HG02759 (cell line): ENCODE measurements around the gene SLC22A1.
A peak's percentile ranks its signal among the peaks of the same experiment; 100 is the strongest.

ENCODE experiments used
- ATAC-seq: cut with Tn5 transposase; IDR thresholded peaks from one replicate; pipeline ENCODE4 v1.9.1; 2021; ENCODE audit warnings: mild to moderate bottlenecking, moderate library complexity; ENCODE audit not compliant: unreplicated experiment

Gene SLC22A1

DNA sequence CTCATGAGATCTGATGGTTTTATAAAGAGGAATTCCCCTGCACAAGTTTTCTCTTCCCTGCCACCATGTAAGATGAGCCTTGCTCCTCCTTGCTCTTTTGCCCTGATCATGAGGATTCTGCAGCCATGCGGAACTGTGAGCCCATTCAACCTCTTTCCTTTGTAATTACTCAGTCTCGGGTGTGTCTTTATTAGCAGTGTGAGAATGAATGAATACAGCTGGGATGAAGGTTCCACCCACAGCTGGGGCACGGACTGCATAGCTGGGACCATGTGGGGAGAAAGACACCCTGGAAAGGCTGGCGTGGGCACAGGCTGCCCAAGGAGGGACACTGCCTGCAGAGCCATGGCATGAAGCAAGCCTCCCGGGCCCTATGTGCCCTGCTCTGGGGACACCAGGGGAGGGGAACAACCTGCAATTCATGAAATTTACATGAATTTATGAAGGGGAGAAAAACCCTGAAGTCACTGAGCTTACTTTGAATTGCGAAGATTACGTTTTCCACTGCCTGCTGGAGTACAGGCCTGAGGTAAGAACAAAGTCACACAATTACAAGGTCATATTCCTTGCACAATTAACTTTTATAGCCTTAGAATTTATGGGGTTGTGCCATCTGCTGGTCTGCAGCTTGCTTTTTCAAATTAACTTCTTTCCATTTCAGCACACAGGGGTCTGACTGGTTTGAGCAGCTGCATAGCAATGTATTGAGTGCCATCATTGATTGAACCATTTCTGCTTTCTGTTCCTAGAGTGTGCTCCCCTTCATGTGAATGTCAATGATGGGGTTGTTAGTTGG lies 46.2 kb downstream of the SLC22A1 start:
- no peak for ATAC-seq

DNA sequence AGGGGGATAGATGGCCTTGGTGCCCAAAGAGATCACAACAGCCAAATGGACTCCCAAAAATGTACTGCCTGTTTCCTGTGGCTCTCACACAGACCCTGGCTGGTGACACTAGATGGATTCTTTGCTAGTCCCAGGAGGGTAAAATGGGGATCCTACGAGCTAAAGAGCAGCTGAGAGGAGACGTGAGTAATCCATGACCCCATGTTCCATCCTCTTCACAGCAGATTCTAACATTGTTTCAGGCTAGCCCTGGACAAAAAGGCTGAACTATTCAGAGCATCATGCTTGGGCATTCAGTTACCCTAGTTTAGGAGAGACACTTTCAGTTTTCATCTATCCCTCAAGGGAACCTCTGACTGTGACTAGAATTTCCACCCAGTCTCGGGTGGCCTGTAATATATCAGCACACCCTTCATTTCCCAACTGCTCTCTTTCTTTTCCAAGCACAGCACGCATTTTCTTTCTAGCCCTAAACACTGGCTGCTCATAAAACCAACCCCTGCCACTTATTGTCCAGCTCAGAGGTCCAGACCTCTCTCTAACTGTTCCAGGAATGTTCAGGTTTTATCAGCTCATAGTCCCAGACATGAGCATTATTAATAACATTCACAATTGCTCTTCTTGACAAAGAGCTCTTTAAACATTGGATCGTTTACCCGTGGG lies 48.5 kb downstream of the SLC22A1 start:
- no peak for ATAC-seq

DNA sequence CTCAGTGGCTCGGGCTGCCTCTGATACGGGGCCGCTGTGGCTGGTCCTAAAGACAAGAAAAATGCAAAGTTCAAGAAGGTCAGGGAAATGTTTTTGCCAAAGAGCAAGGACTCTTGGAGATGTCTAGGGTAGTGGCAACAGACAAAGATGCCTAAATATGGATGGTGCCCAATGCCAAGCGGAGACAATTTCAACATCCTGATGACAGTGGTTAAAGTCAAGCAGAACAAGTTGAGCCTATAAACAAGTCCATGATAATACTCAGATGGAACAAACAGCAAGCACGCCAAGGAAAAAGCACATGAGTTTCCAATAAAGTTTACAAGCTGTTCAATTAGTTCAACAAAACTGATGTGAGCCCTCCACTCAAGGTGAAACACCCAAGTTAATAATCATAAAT lies 51.1 kb downstream of the SLC22A1 start:
- ATAC-seq: no peak

DNA sequence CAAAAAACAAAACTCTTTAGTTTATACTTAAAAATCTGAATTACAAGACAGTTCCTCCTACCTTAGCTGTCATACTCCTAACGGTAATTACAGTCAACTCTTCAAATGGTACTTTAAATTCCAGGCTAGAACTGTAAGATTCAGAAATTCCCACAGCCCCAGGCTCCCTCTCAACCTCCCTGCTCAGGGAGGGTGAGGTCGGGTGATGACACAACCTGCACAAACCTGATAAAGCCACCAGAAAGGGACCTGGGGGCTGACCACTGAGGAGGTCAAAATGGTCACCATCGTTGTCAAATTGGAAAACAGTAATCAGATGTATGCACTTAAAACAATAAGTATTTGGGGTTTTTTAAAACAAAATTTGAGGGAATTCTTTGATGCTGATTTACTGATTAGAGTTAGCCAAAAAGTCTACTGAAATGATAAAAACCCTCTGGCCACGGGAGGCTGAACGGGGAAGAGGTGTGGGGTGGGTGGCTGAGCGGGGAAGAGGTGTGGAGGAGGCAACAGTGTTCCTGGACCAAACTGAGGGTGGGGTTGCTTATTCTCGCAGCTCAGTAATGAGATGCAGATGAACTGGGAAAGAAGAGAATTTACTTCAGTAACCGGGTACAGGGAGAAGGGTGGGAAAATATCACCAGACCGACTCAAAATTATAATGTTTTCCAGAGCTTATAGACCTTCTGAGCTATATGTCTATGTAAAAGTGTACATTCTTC lies 52.4 kb downstream of the SLC22A1 start:
- no peak for ATAC-seq

DNA sequence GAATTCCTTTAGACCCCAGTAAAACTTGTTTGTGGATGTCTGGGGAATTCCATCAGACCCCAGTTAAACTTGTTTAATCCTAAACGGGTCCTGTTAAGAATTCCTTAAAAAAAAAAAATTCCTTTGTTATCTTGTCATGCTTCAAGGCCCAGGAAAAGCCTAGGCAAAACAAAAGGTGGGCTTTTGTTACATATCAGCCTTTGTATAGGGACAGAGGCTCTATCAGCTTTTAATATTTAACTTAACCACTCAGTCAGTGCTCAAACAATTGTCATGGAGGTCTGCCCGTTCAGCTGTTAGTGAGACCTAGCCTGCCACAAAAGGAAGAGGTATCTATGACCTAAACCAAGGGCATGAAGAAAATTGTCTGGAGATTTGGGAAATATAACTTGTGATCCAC lies 53.1 kb downstream of the SLC22A1 start:
- ATAC-seq: no peak

DNA sequence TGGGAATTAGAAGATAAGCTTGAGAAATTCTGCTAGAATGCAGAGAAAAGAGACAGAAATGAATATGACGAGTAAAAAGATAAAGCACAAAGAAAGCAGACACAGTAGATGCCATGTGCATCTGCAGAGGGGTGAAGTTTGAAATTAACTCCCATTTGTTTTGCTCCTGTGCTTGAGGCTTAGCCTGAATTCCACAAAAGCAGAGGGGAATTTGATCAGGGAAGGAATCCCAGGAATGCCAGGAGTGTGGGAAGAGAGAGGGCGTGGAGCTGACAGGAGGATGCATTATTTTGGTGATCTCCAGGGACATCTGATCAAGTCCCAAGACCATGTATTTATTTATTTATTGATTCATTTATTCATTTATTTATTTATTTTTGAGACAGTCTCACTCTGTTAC lies 55.6 kb downstream of the SLC22A1 start:
- ATAC-seq: no peak

DNA sequence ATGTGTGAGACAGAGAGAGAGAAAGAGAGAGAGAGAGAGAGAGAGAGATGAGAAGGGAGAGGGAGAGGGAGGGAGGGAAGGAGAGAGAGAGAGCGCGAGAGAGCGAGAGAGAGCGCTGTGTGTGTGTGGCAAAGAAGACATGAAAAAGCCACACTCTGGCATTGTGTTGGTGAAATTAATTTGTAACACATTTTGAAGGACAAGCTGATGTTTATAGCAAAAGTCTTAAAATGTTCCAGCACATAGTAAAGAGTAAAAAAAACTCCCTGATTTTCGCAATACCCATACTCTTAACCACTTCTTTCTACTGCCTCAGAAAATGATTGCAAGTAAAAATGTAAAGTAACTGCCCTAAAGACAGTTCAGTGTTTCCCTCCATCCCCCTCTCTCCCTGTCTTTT lies 56.7 kb downstream of the SLC22A1 start:
- no peak for ATAC-seq

DNA sequence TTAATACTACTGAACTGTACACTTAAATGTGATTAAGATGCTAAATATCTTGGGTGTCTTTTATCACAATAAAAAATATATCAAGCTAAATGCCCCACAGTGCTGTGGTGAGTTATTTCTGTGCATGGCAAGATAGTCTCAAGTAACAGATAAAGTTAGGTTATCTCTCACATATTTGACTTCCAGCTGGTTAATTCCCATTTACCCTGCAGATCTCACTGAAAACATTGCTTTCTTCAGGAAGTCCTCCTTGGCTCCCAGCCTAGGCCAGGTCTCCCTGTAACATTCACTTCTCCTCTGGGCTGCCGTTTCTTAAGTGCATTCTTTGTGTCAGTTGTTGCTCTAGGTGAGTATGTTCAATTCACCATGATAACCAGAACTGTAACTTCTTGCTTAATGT lies 59.1 kb downstream of the SLC22A1 start:
- ATAC-seq: no peak

DNA sequence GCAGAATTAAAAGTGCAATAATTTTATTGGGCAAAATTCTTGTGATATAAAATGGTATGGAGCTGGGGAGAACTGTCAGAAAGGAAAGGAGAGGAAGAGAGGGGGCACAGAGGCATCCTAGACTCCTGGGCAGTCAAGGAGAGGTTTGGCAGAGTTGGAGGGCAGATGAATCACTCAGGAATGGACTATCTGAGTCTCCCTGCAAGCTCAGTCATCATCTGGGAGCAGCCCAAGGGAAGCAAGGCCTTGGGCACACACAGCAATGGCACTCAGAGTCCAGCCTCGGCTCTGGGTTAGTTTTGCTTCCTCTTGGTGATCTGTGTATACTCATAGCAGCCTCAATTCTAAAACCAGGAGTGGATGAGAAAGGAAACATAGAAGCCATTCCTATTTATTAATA lies 67.2 kb downstream of the SLC22A1 start:
- ATAC-seq: no peak

DNA sequence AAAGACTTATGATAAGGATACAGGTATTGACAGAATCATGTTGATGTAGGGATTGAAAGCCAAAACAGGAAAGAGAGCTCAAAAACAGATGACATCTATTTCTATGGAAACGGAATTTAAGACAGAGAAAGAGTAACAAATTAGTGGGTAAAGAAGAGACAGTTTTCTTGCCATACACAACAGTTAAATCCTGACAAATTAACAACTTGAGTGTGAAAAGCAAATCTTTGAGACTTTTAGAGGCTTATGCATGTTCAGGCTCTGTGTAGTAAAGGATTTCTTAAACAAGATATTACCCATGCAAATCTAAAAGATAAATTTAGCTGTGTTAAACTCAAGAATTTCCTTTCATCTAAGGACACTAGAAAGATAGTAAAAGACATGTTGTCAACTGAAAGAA lies 68.5 kb downstream of the SLC22A1 start:
- no peak for ATAC-seq

DNA sequence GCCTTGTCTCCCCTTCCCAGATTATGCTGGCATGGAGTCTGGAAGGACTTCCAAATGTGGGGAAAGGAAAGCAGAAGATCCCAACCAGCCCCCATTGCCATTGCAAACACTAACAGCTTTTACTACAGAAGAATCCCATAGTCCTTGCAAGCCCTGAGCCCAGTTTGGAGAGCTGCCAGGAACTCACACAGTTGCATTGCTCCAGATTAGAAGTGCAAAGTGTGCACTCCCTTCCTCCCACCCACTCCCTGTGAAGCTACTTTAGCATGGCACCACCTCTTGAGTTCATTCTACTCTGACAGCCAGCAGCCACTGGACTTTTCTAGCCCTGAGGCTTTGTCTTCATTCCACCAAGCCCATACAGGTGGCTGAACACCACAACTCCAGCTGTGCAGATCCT lies 69.4 kb downstream of the SLC22A1 start:
- ATAC-seq: no peak

DNA sequence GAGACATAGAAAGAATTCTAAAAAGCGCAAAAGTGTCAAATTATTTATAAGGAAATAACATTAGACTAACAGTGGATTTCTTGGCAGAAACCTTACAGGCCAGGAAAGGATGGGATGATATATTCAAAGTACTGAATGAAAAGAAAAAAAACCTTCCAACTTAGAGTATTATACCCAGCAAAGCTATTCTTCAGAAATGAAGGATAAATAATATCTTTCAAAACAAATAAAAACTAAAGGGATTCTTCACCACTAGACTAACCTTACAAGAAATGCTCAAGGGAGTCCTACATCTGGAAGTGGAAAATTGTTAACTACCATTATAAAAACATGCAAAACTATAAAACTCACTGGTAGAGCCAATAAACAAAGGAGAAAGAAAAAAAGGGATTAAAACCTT lies 71.2 kb downstream of the SLC22A1 start:
- ATAC-seq: no peak

DNA sequence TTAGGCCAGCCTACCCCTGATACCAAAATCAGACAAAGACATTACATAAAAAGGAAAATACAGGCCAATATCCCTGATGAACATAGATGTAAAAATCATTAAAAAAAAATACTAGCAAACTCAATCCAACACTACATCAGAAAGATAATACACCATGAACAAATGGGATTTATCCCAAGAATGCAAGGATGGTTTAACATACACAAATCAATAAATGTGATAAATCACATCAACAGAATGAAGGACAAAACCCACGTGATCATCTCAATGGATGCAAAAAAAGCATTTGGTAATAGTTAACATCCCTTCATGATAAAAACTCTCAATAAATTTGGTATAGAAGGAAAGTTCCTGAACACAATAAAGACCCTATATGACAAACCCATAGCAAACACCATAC lies 73.2 kb downstream of the SLC22A1 start:
- ATAC-seq: no peak

DNA sequence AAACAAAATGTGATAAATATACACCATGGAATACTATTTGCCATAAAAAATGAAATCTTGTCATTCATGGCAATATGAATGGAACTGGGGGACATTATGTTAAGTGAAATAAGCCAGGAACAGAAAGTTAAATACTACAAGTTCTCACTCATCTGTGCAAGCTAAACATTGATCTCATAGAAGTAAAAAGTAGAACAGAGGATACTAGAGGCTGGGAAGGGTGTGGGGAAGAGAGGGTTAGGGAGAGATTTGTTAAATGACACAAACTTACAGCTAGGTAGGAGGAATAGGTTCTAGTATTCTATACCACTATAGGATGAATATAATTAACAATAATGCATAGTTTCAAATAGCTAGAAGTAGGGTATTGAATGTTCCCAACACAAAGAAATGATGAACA lies 76.0 kb downstream of the SLC22A1 start:
- ATAC-seq: no peak

DNA sequence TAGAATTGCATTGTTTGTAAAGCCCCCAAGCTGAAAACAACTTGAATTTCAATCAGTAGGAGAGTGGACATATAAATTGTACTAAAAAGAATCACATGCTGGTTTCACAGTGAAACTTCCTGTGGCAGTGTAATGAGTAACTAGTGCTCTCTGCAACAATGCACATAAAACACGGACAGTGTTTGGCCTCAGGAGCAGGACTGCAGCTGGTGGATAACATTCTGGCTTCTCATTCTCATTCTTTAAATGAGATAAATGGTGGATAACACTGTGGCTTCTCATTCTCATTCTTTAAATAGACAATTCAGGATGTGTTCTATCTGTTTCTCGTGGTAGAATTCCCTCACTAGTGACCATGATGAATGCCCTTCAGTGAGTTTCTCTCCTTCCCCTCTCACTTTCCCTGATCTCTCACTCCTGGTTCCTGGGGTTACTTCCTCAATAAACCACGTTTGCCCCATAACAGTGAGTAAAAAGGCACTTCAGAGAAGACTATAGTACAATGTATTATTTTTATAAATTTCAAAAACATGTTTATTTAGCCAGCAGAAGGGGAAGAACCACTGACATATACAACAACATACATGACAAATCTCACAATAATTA lies 77.1 kb downstream of the SLC22A1 start:
- ATAC-seq: peak; percentile 94

DNA sequence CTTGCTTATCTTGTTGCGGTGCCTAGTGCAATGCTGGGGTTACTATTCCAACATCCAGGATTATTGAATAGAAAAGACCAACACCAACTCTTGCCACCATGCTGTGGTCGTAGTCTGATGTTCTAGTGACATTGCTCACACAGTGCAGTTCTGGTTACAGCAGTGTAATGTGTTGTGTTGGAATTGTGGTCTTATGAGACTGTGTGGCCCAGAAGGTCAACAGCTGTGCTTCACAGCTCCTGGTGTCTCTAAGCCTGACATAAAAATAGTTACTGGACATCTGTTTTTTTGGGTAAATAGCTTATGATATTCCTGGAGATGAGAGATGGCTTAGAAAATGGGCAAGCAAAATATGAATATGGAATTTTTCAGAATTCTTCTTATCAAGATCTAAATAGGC lies 79.4 kb downstream of the SLC22A1 start:
- ATAC-seq: no peak

DNA sequence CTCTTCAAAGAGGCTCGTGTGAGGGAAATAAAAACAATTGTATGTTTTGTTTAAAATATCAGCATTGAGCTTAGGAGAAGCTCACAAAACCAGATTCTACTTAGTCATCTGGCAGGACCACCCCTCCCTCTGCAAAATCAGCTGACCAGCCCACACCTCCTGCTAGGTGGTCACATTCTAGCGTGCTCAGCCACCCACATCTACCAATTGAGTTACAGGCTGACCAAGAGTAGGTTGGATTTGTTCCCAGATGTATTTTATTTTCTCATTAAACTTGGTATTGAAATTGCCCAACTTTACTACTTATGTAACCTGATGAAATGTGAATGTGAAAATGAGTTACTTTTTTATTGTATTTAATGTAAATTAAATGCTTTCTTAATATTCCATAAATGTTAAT lies 80.8 kb downstream of the SLC22A1 start:
- ATAC-seq: no peak

DNA sequence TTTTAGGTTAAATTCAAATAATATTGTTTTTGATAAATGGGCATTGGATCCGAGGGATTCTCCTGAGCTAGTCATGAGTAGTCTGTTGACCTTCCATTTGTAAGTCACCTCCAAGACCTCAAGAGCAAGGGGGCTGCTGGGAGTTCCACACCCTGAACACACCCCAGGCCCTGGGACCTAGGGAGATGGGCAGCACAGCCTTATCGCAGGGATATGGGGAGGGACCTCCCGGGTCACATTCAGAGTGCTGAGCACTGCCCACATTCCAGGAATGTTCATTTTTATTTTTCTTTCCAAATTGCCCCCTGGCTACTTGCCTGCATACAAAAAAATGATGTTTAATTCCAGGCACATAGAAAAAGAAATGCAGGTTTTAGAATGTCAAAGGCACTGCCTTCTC lies 81.5 kb downstream of the SLC22A1 start:
- no peak for ATAC-seq

DNA sequence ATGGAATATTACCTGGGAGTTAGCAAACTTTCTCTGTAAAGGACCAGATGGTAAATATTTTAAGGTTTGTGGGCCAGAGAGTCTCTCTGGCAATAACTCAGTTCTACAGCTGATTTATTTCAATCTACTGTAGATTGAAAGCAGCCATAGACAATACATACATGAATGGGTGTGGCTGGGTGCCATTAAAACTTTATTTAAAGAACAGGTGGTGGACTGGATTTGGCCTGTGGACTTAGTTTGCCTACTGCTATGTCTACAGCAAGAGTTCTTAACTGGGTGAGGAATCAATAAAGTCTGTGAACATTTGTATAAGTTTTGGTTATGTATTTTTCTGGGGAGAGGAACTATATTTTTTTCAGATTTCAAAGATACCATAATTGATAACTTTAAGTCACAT lies 81.9 kb downstream of the SLC22A1 start:
- no peak for ATAC-seq

DNA sequence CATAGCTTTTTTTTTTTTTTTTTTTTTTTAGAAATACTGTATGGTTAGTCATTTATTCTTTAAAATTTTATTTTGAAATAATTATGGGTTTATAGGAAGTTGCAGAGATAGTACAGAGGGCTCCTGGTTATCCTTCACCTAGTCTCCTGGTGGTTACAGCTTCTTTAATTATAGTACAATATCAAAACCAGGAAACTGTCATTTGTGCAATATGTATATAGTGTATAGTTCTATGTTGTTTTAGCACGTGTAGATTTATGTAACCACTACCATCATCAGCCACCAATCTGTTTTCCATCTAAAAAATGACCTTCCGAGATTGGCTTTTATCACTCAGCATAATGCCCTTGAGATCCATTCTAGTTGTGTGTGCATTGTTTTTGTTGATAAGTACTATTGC lies 82.3 kb downstream of the SLC22A1 start:
- no peak for ATAC-seq

DNA sequence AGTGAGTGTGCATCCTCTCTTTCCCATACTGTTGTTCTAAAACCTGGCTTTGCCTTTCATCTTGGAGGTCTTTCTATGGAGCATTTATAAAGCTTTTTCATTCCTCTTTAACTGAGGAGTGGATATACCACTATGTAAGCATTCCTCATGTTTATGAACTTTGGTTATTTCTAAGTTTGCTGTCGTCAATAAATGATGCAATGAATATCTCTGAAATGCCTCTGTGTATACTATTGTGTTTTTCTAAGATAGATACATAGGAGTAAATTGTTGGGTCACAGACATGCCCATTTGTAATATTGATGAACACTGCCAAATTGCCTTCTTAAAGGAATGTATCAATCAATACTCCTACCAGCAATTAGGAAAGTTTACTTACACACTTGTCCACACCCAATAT lies 83.1 kb downstream of the SLC22A1 start:
- ATAC-seq: no peak

DNA sequence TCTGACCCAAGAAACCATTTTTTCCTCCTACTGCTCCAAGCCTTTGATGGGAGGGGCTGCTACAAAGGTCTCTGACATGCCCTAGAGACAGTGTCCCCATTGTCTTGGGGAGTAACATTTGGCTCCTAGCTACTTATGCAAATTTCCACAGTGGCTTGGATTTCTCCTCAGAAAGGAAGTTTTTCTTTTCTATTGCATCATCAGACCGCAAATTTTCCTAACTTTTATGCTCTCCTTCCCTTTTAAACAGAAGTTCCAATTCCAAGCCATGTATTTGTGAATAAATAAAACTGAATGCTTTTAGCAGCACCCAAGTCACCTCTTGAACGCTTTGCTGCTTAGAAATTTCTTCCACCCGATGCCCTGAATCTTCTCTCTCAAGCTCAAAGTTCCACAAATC lies 86.0 kb downstream of the SLC22A1 start:
- no peak for ATAC-seq
